Stimulated activated naive B cell treated with anti-CD40 and anti-IgM and Interleukin-4, amounts not matched to agents 10 μg/mL and 1 μg/mL and 100 μg/mL, for 72 hours (primary cell): ENCODE data around the gene PDYN.

Experiments
- ATAC-seq, 2 donors: fragments of 150-1000 bp; cut with Tn5 transposase; replicated peaks; 2 replicates each; pipeline ENCODE4 v1.10.0; 2021; ENCODE audit warnings: moderate library complexity in 1 of 2
- DNase-seq: peaks from one replicate; pipeline ENCODE4 v3.0.0; 2021
- H3K27ac Mint-ChIP-seq: one replicate; pipeline ENCODE4 v1.8.0; 2022; ENCODE audit warnings: mild to moderate bottlenecking, mixed read lengths
- H3K27me3 Mint-ChIP-seq, 2 donors: one replicate each; pipeline ENCODE4 v1.8.0; 2022; ENCODE audit warnings: mixed read lengths in 2 of 2
- H3K36me3 Mint-ChIP-seq, 2 donors: one replicate each; pipeline ENCODE4 v1.8.0; 2022; ENCODE audit warnings: mixed read lengths in 2 of 2, mild to moderate bottlenecking in 1 of 2
- H3K4me1 Mint-ChIP-seq, 2 donors: one replicate each; pipeline ENCODE4 v1.8.0; 2022; ENCODE audit warnings: mixed read lengths in 2 of 2, mild to moderate bottlenecking in 1 of 2
- H3K4me3 Mint-ChIP-seq, 2 donors: one replicate each; pipeline ENCODE4 v1.8.0; 2022; ENCODE audit warnings: mild to moderate bottlenecking in 2 of 2, mixed read lengths in 2 of 2, moderate library complexity in 1 of 2
- H3K9me3 Mint-ChIP-seq, 2 donors: one replicate each; pipeline ENCODE4 v1.8.0; 2022; ENCODE audit warnings: mixed read lengths in 2 of 2, mild to moderate bottlenecking in 1 of 2

The PDYN gene

DNA sequence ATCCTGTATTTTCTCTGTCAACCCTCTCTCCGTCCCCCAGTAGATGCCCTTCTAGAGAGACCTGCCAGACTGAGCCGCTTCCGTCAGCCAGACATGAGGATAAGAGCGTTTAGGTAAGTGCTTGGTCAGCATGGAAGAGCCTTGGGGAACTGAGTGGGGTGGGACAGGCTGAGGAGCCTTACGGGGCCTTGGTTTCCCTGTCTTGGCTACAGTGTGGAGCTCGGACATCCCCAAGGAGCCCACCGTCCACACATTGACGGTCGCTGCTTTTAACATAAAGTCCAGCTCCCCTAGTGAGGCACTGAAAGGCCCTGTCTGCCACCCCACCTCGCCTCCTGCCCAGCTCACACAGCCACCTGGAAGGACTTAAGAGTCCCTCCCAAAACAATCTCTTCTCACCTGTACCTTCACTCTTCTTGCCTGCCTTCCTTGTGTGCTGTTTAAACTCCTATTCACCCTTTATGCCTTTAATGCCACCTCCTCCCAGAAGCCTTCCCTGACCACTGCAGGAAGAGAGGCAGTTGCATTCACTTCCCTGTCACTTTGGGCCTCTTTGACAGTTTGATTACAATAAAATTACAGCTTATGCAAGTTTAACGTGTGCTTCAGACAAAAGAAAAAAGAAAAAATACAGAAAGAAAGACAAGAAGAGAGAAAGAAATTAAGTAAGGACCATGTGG, 42.3 kb downstream of the PDYN start:
- ATAC-seq (no peak), DNase-seq (no peak)
- H3K9me3 Mint-ChIP-seq = no peaks in the 10 kb centered on the region
- no peaks in the 10 kb centered on the region for H3K36me3 Mint-ChIP-seq
- peaks cover 34 to 65% of the 10 kb centered on the region in 2 donors for H3K4me1 Mint-ChIP-seq
- H3K27ac Mint-ChIP-seq = peak overlapping the region; percentile 16
- peaks cover 10 to 16% of the 10 kb centered on the region in 2 donors for H3K27me3 Mint-ChIP-seq
- H3K4me3 Mint-ChIP-seq = no peak overlapping the region

DNA sequence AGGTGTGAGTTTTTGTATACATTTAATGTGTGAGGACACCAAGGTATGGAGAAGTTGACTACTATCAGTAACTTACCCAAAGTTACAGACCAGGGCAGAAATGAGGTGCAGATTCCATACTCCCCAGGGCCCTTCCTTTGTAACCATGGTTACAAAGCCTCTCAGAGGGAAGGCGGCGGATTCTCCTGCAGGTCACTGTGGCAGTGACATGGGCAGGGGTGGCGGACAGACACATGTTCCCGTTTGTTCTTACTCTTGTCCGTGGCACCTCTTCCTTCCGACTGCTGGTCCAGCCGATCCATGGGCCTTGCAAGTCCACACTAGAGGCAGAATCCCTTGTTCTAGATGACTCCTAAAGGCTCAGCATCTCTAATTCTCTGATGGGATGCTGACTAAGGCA, 43.0 kb downstream of the PDYN start:
- Mint-ChIP-seq H3K9me3 (no peaks in the 10 kb centered on the region), H3K36me3 (no peaks in the 10 kb centered on the region), H3K4me1 (peaks cover 34 to 68% of the 10 kb centered on the region in 2 donors), H3K4me3 (no peak overlapping the region), H3K27me3 (peaks cover 10 to 16% of the 10 kb centered on the region in 2 donors), H3K27ac (no peak overlapping the region)
- no peak for DNase-seq
- ATAC-seq = no peak

DNA sequence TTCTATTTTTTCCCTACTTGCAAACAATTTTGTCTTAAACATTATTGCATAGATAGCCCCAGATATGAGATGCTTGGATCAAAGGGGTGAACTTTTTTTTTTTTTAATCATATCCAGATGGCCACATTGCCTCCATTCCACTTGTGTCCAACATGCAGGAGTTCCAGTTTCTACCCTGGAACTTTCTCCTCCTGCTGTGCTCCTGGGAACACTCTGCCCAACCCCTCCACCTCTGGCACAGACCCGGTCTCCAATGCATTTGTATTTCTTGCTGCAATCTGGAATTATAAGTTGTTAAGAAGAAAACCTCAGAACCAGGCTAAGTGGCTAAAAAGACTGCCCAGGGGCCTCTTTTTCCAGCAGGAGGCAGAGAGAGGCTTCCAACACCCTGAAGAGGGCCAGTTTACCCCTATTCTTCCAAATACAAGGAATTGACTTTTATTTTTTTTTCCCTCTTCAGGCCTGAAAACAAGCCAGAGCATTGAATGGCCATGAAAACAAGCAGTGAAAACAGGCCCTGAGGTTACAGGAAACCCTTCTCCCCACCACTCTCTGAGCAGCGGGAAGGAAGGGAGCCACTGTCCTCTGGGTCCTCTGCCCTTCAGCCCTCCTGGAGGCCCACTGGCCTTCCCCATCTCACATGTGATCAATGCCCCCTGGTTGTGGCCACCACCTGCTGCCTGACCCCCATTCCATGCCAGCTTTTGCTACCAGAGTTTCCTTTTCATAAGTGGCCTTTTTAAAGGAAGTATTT, 44.3 kb downstream of the PDYN start:
- Mint-ChIP-seq H3K4me3 (no peak overlapping the region), H3K4me1 (peaks cover 33 to 71% of the 10 kb centered on the region in 2 donors), H3K27me3 (peaks cover 14 to 22% of the 10 kb centered on the region in 2 donors), H3K27ac (peak overlapping the region; percentile 80), H3K36me3 (no peaks in the 10 kb centered on the region), H3K9me3 (no peaks in the 10 kb centered on the region)
- DNase-seq = no peak
- no peak for ATAC-seq

DNA sequence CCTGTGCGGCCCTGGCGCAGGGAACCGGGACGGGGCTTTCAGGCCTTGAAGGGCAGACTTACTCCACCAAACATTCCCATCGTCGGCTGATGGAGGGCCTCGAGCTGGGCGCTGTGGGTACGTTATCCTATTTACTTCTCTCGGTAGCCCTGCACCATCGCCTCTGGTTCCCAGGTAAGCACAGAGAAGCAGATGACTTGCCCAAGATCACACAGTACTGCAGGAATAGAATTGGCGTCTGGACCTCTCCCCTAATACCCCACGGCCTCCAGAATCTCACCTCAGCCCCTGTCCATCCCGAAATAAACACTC, 46.4 kb downstream of the PDYN start:
- H3K4me3 Mint-ChIP-seq = peak overlapping the region; percentile 21 to 71
- H3K9me3 Mint-ChIP-seq = no peaks in the 10 kb centered on the region
- ATAC-seq (no peak), DNase-seq (no peak)
- H3K36me3 Mint-ChIP-seq = no peaks in the 10 kb centered on the region
- H3K27me3 Mint-ChIP-seq = peaks cover 16 to 35% of the 10 kb centered on the region in 2 donors
- H3K27ac Mint-ChIP-seq = no peak overlapping the region
- H3K4me1 Mint-ChIP-seq = peaks cover 20 to 59% of the 10 kb centered on the region in 2 donors

DNA sequence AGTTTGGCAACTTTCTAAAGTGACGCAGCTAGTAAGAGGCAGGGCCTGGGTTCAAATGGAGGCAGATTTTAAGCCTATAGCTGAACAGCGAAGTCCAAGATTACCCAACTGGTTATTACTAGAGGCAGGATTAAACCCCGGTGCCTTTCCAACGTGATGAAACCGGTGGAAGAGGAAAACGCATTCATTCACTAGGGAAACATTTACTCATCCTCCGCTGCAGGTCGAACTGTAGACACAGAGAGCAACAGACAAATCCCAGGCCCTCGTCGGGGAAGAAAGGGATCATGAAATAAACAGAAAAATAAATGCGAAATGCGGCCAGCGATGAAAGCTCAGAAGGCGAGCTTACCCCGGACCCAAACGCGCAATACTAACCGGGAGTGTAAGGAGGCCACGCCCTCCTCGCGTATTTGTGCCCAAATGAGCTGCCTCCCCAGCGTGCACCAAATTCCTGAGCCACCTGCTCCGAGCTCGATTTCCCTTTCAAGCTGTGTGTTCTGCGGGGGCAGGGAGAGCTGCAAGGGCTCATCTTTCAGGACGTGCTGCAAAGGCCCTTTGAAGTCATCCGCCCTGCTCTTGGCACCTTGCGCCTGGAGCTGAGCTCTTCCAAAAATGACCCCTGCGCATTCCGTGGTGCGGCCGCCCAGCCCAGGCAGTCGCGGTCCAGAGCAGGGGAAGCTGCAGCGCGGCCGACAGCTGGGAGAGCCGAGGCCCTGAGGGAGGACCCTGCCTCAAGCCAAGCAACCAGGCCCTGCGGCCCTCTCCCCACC, 46.9 kb downstream of the PDYN start:
- no peak for DNase-seq
- Mint-ChIP-seq H3K4me3 (peak overlapping the region; percentile 67 to 71), H3K27me3 (peaks cover 16 to 39% of the 10 kb centered on the region in 2 donors)

DNA sequence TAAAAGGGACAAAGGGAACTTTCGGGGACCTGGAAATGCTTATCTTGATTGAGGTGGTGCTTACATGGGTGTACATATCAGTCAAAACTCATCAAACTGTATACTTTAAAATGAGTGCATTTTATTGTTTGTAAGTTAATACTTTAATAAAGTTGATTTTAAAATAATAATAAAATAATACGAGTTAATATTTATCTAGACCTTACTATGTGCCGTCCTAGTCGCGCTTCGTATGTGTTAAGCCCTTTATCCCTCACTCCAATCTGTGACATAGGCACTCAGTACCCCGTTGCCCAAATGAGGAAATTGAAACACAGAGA, 47.5 kb downstream of the PDYN start:
- no peak overlapping the region for H3K27ac Mint-ChIP-seq
- H3K9me3 Mint-ChIP-seq = no peaks in the 10 kb centered on the region
- H3K27me3 Mint-ChIP-seq = peaks cover 16 to 39% of the 10 kb centered on the region in 2 donors
- H3K36me3 Mint-ChIP-seq = no peaks in the 10 kb centered on the region
- H3K4me3 Mint-ChIP-seq = peak overlapping the region; percentile 67 to 71
- H3K4me1 Mint-ChIP-seq = peaks cover 17 to 54% of the 10 kb centered on the region in 2 donors
- peak in 1 of 2 donors; percentile 45 for ATAC-seq
- no peak for DNase-seq

More for the DNA sequence above, 46.9 kb downstream of the PDYN start:
- Mint-ChIP-seq H3K36me3 (no peaks in the 10 kb centered on the region), H3K9me3 (no peaks in the 10 kb centered on the region), H3K27ac (peak overlapping the region; percentile 20), H3K4me1 (peaks cover 18 to 58% of the 10 kb centered on the region in 2 donors)
- ATAC-seq = peak; percentile 31 to 36

DNA sequence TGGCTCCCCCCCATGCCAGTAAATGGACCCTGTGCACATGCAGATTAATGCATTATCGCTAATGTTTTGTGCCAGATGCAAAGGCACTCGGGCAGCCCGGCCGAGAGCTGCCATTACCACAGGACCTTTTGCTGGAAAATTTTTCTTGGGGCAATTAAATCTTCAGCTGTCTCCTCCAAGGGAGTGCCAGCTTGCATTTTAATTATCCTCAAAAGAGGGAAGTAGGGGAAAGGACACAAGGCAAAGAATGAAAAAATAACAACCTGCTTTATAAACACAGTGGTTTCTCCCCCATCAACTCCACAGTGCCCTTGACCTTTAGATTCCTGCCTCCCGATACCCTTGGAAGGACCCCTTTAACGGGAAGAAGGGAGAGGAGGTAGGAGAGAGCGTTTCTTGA, 48.2 kb downstream of the PDYN start:
- Mint-ChIP-seq H3K27ac (no peak overlapping the region), H3K36me3 (no peaks in the 10 kb centered on the region), H3K4me3 (no peak overlapping the region), H3K27me3 (peaks cover 16 to 39% of the 10 kb centered on the region in 2 donors), H3K4me1 (peaks cover 15 to 54% of the 10 kb centered on the region in 2 donors), H3K9me3 (no peaks in the 10 kb centered on the region)
- ATAC-seq (no peak), DNase-seq (no peak)

DNA sequence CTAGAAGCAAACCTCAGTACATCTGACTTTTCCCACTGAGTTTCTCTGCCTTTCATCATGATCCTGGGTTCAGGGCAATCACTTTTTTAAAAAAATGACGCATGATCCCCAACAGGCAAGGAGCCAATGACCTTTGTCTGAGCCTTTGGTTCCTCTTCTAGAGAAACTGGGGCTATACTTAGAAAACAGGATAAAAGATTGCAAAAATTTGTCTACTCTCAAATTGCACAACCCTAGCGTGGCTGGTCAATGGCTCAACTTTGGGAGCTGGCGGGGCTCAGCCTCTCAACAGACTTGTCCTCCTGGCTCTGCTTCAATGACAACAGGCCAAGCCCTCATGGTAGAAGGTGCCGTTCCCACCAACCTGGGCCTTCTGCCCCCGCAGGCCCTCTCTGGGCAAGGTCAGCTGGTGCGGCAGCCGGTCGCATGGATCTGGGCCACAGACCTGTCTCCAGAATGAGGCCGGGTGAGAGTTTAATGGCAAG, 48.7 kb downstream of the PDYN start:
- no peaks in the 10 kb centered on the region for H3K9me3 Mint-ChIP-seq
- H3K4me3 Mint-ChIP-seq = no peak overlapping the region
- H3K27ac Mint-ChIP-seq = no peak overlapping the region
- H3K4me1 Mint-ChIP-seq = peaks cover 16 to 50% of the 10 kb centered on the region in 2 donors
- ATAC-seq (peak in 1 of 2 donors; percentile 16), DNase-seq (no peak)
- H3K27me3 Mint-ChIP-seq = peaks cover 16 to 39% of the 10 kb centered on the region in 2 donors
- H3K36me3 Mint-ChIP-seq = peaks cover 0 to under 1% of the 10 kb centered on the region in 2 donors

DNA sequence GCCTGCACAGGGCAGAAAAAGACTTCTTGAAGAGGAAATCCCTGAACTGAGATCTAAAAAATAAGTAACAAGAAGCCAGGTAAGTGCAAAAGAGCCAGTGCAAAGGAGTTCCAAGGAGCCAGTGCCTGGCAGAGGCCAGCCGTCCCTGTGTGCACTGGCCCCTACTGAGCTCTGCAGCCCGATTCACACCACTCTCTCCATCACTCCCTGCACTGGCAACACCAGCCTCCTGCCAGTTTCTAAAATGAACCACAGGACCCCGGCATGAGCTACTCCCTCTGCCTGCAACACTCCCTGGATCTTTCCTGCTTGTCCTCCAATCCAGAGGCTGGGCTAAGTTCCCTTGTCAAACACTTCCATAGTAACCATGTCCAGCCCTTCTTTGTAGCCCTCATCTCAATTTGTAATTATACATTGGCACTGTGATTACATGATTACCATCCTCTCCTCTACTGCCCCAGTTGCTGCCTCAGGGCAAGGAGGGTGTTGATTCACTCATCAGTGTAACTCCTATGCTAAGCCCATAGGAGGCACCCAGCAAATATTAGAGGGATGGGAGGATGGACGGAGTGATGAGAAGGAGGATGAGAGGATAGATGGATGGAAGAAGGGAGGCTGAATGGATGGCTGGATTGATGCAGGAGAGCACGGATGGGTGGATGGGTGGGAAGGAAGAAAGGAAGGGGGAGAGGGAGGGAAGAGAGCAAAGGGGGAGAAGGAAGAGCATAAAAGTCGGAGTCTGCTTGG, 49.3 kb downstream of the PDYN start:
- H3K9me3 Mint-ChIP-seq = no peaks in the 10 kb centered on the region
- H3K4me3 Mint-ChIP-seq = no peak overlapping the region

DNA sequence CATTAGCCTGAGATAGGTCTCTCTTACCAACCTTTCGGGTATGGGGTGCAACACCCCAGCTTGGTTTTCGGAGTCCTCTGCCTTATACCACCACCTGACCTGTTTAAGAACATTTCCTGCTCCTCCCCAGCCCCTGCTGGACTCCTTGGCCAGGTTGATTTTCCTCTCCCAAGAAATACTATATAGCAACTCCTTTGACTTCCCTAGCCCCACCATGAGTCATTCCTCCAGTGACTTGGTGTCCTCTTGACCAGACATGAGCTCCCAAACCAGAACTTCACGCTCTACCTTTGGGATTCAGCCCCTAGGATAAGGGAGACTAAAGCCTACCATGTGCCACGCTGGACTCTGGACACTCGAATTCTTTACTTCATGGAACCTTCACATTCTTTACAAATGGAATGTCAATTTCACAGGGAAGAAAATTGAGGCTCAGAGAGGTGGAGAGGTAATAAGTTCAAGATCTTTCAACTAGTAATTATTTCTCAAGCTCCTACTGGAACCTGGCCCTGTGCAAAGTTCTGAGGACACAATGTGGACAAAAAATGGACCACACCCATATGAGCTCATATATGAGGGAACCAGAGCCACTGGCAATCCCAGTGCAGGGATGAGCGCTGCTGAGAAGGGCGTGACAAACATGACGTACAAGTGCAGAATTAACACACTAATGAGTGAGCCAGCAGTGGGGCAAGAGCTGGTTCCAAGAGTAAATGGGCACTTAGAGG, 50.4 kb downstream of the PDYN start:
- DNase-seq = no peak
- no peak for ATAC-seq
- H3K27me3 Mint-ChIP-seq = peaks cover 16 to 39% of the 10 kb centered on the region in 2 donors

More for the DNA sequence above, 49.3 kb downstream of the PDYN start:
- Mint-ChIP-seq H3K27me3 (peaks cover 16 to 39% of the 10 kb centered on the region in 2 donors), H3K4me1 (peaks cover 18 to 44% of the 10 kb centered on the region in 2 donors), H3K36me3 (peaks cover 0 to 3% of the 10 kb centered on the region in 2 donors), H3K27ac (no peak overlapping the region)
- DNase-seq = no peak
- no peak for ATAC-seq

DNA sequence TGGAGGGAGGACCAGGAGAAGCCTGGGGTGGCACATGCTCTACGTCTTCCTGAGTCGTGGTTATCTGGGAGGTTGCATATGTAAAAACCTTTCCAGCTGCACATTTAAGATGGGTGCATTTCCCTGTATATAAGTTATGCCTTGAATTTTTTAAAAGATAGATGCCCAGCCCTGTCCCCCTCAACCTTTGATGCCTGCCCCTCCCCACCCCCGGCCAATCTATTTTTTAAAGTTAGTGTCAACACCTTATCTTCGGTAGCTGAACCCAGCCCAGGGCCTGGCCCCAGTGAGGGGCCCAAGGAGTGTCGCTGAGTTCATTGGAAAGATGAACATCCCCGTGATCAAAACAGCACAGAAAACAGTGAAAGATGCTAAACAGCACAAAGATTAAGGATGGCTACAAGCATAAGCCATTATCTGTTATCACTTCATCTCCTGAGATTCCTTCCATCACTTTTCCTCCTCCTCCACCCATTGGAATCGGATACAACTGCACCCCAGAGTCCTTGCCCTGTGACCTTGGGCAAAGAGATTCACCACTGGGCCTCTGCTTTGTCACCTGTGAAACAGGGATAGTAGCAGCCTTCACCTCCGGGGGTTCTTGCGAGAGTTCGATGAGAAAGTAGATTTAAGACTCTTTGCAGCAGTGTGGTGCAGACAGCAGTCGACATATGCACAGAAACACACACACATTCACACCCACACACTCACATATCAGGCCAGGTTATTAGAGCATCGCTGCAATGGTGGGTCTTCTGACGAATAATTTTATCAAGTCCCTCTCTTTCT, 51.2 kb downstream of the PDYN start:
- H3K9me3 Mint-ChIP-seq = no peaks in the 10 kb centered on the region
- peaks cover 15 to 19% of the 10 kb centered on the region in 2 donors for H3K36me3 Mint-ChIP-seq
- DNase-seq (no peak), ATAC-seq (no peak)
- H3K27me3 Mint-ChIP-seq = peaks cover 13 to 34% of the 10 kb centered on the region in 2 donors
- H3K4me1 Mint-ChIP-seq = peaks cover 11 to 37% of the 10 kb centered on the region in 2 donors
- H3K4me3 Mint-ChIP-seq = no peak overlapping the region
- no peak overlapping the region for H3K27ac Mint-ChIP-seq

More for the DNA sequence above, 50.4 kb downstream of the PDYN start:
- peaks cover 14 to 40% of the 10 kb centered on the region in 2 donors for H3K4me1 Mint-ChIP-seq
- no peak overlapping the region for H3K4me3 Mint-ChIP-seq
- no peaks in the 10 kb centered on the region for H3K9me3 Mint-ChIP-seq
- no peak overlapping the region for H3K27ac Mint-ChIP-seq
- peaks cover 8 to 12% of the 10 kb centered on the region in 2 donors for H3K36me3 Mint-ChIP-seq

DNA sequence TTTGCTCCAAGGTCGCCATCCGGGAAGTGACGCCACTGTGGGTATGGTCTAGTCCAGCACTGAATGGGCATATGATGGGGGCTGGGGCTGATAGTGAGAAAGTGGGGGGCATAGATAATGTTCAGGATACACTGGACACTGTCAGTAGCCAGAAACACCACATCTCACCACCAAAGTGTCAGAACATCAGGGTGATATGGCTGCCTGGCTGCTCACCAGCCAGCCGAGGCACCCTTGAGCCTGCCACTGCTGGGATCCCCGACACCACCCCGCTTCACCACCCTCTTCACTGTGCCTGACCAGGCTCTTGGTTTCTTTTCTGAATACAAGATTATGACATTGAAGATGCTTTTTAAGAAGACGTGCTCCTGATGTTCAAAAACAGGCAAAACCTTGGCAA, 51.8 kb downstream of the PDYN start:
- no peak for ATAC-seq
- peaks cover 10 to 32% of the 10 kb centered on the region in 2 donors for H3K4me1 Mint-ChIP-seq
- no peak overlapping the region for H3K27ac Mint-ChIP-seq
- H3K9me3 Mint-ChIP-seq = no peaks in the 10 kb centered on the region
- DNase-seq = no peak
- peaks cover 21 to 26% of the 10 kb centered on the region in 2 donors for H3K36me3 Mint-ChIP-seq
- peaks cover 11 to 28% of the 10 kb centered on the region in 2 donors for H3K27me3 Mint-ChIP-seq
- H3K4me3 Mint-ChIP-seq = no peak overlapping the region

DNA sequence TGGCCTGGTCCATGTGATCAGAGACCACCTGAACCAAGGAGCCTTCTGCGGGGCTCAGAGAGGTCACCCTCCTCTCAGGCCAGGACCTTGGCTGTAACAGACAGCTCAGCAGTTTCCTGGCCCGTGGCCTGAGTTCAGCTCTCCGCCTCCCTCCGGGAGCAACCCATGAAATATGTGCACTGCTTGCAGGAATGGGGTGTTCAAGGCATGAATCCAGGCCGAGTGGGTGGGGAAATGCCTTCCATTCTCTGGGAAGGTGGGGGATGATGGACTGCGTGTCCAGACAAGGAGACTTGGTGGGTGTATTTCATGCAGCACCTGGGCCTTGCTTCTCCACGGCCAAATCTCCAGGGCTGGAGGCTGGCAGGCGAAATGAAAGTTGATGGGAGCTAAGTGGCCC, 52.6 kb downstream of the PDYN start:
- ATAC-seq = no peak
- Mint-ChIP-seq H3K27ac (no peak overlapping the region), H3K36me3 (peaks cover 28 to 34% of the 10 kb centered on the region in 2 donors), H3K27me3 (peaks cover 6 to 23% of the 10 kb centered on the region in 2 donors), H3K9me3 (no peaks in the 10 kb centered on the region), H3K4me1 (peaks cover 10 to 30% of the 10 kb centered on the region in 2 donors), H3K4me3 (peak overlapping the region in 1 of 2 donors; percentile 27)
- no peak for DNase-seq
